Hypothalamus (tissue), 51 donors: Measurements from ENCODE around the gene TCF7.
"Not testable (repeated sequence)": the region's sequence is repeated elsewhere in the genome, so short reads cannot be mapped to it uniquely, and the experiment has no call there.

Source experiments
- DNase-seq, 51 donors: peaks; one replicate each; lab custom pipeline; 2025; lab: John Stamatoyannopoulos, UW

Gene TCF7

GRCh38 chr5:134142052-134142451 is 27.6 kb downstream of the TCF7 start:
- no peak for DNase-seq

- no peak for DNase-seq
Measured at GRCh38 chr5:134142806-134143205, 28.3 kb downstream of the TCF7 start.

GRCh38 chr5:134143431-134143830 is 28.9 kb downstream of the TCF7 start:
- no peak for DNase-seq

- no peak for DNase-seq
Measured at GRCh38 chr5:134143944-134144941, 29.8 kb downstream of the TCF7 start.

GRCh38 chr5:134145041-134145757 is 30.7 kb downstream of the TCF7 start:
- no peak for DNase-seq

- peak in 43 of 51 donors; percentile 22 to 85 (median 63) for DNase-seq
Measured at GRCh38 chr5:134145779-134146581, 31.5 kb downstream of the TCF7 start.

- DNase-seq = peak in 3 of 51 donors; percentile 27 to 32 (median 32)
Measured at GRCh38 chr5:134146651-134147518, 32.4 kb downstream of the TCF7 start.

- no peak for DNase-seq
Measured at GRCh38 chr5:134148316-134148715, 33.8 kb downstream of the TCF7 start.

GRCh38 chr5:134148986-134149539 is 34.6 kb downstream of the TCF7 start:
- DNase-seq = no peak

- peak in 2 of 51 donors; percentile 34 to 50 for DNase-seq
Measured at GRCh38 chr5:134149571-134150303, 35.3 kb downstream of the TCF7 start.

- no peak for DNase-seq
Measured at GRCh38 chr5:134151723-134152122, 37.2 kb downstream of the TCF7 start.

GRCh38 chr5:134152173-134152832 is 37.8 kb downstream of the TCF7 start:
- not testable (repeated sequence) for DNase-seq

- DNase-seq = no peak
Measured at GRCh38 chr5:134153241-134153640, 38.8 kb downstream of the TCF7 start.

GRCh38 chr5:134153657-134154056 is 39.2 kb downstream of the TCF7 start:
- DNase-seq = no peak

- DNase-seq = no peak
Measured at GRCh38 chr5:134161513-134162395, 47.3 kb downstream of the TCF7 start.

- no peak for DNase-seq
Measured at GRCh38 chr5:134162592-134162991, 48.1 kb downstream of the TCF7 start.

GRCh38 chr5:134171972-134172371 is 57.5 kb downstream of the TCF7 start:
- no peak for DNase-seq
